ENCODE results near the gene TNIP2. TPM values are rescaled to one million over a fixed set of nuclear protein-coding genes. Genes with fewer than 3 reads are reported as not detected.

TNIP2 gene
- total and polyA plus RNA-seq, 2 of the 8 experiments (the other 6 are each of a cell fraction or from before 2014, with no cell fraction given): 23.7 to 37.7 TPM

GRCh38 chr4:2734612-2735011 lies 21.5 kb downstream of the TNIP2 start:
- CTCF ChIA-PET (ENCODE audit: partially characterized antibody): no interaction called here
- H2BK5ac ChIP-seq (ENCODE audit: low read depth, low read length): no peak overlapping the region
- no peak for TF ChIP-seq SIN3A (conservative IDR thresholded peaks at IDR 0.05 in 1 of 2, IDR thresholded peaks at IDR 0.05 in 1 of 2; ENCODE audit: low read depth in 1 of 2, low read length in 2 of 2)
- TF ChIP-seq TCF12 (IDR thresholded peaks at IDR 0.05; ENCODE audit: low read depth, low read length): no peak
- no peak for TF ChIP-seq KDM4A (IDR thresholded peaks at IDR 0.05; ENCODE audit: low read depth, low read length, severe bottlenecking)
- no peak for TF ChIP-seq YY1 (IDR thresholded peaks at IDR 0.05; ENCODE audit: low read depth, low read length)
- no peak for TF ChIP-seq EP300 (IDR thresholded peaks at IDR 0.05; ENCODE audit: borderline replicate concordance in 1 of 2, low read depth in 2 of 2, low read length in 2 of 2)
- TF ChIP-seq EZH2 (IDR thresholded peaks at IDR 0.05; ENCODE audit: low read depth, low read length, severe bottlenecking): no peak
- TF ChIP-seq MAFK (IDR thresholded peaks at IDR 0.05; ENCODE audit: low read depth, low read length): no peak
- TF ChIP-seq RFX5 (IDR thresholded peaks at IDR 0.05; ENCODE audit: borderline replicate concordance, low read depth, low read length): no peak
- no peak for TF ChIP-seq ZNF274 (IDR thresholded peaks at IDR 0.05; ENCODE audit: borderline replicate concordance, extremely low read depth, low read length)
- TF ChIP-seq SIX5 (IDR thresholded peaks at IDR 0.05; ENCODE audit: low read depth, low read length): no peak
- TF ChIP-seq SIRT6 (IDR thresholded peaks at IDR 0.05; ENCODE audit: low read length): no peak
- TF ChIP-seq CREB1 (IDR thresholded peaks at IDR 0.05): no peak
- TF ChIP-seq SUZ12 (IDR thresholded peaks at IDR 0.05; ENCODE audit: low read length): no peak
- no peak for TF ChIP-seq ATF3 (IDR thresholded peaks at IDR 0.05; ENCODE audit: insufficient read depth, low read depth, low read length)

More at GRCh38 chr4:2734612-2735011, 21.5 kb downstream of the TNIP2 start:
- DNase-seq (ENCODE audit: low read depth in 1 of 2, low spot score in 2 of 2) (no peak), FAIRE-seq (no peak)
- Histone ChIP-seq H3K27ac (ENCODE audit: low read depth, low read length) (no peak overlapping the region), H3K56ac (replicated peaks; ENCODE audit: insufficient read length, low read depth, low read length) (no peak overlapping the region), H2BK120ac (replicated peaks; ENCODE audit: low read depth, low read length) (no peak overlapping the region), H3K4ac (replicated peaks; ENCODE audit: insufficient read length, low read depth, low read length) (no peak overlapping the region), H3K79me1 (ENCODE audit: low read depth, low read length) (no peaks in the 10 kb centered on the region), H3K36me3 (ENCODE audit: control insufficient read depth in 2 of 4, insufficient read depth in 4 of 4, low read length in 3 of 4) (peaks cover 5 to 17% (median 11%) of the 10 kb centered on the region in 4 experiments; a peak in 7 of 8 replicates), H3K4me3 (ENCODE audit: extremely low read depth in 1 of 4, insufficient read depth in 2 of 4, low read depth in 3 of 4, low read length in 4 of 4) (no peak overlapping the region), H3K27me3 (replicated peaks in 1 of 4; ENCODE audit: control insufficient read depth in 3 of 4, extremely low read depth in 1 of 4, insufficient read depth in 3 of 4, low read length in 3 of 4) (no peaks in the 10 kb centered on the region), H4K8ac (ENCODE audit: extremely low read depth, insufficient read depth, low read length) (no peak overlapping the region), H3K79me2 (ENCODE audit: control insufficient read depth in 1 of 2, insufficient read depth in 2 of 2, low read length in 2 of 2) (no peaks in the 10 kb centered on the region), H3K4me2 (ENCODE audit: insufficient read depth in 1 of 2, low read depth in 2 of 2, low read length in 2 of 2) (no peak overlapping the region), H3K14ac (ENCODE audit: insufficient read length) (no peak overlapping the region), H3K18ac (ENCODE audit: extremely low read depth, low read length) (no peak overlapping the region), H2AFZ (ENCODE audit: low read length) (no peak overlapping the region), H3K23me2 (ENCODE audit: low read depth, low read length) (no peaks in the 10 kb centered on the region), H4K20me1 (replicated peaks in 1 of 2; ENCODE audit: control insufficient read depth in 1 of 2, insufficient read depth in 2 of 2, low read length in 2 of 2) (peaks cover 0 to 3% of the 10 kb centered on the region in 2 experiments), H3K23ac (ENCODE audit: insufficient read length) (no peak overlapping the region), H3K9me3 (ENCODE audit: insufficient read depth in 2 of 2, low read depth in 1 of 2, low read length in 1 of 2) (peaks cover 0 to 4% of the 10 kb centered on the region in 2 experiments; a peak in 1 of 4 replicates), H4K91ac (replicated peaks; ENCODE audit: insufficient read length, low read length) (no peak overlapping the region), H3K9ac (replicated peaks in 1 of 4; ENCODE audit: extremely low read depth in 1 of 4, low read depth in 3 of 4, low read length in 3 of 4) (no peak overlapping the region), H2AK5ac (ENCODE audit: low read depth, low read length) (no peak overlapping the region), H2BK20ac (ENCODE audit: low read length) (no peak overlapping the region), H3K4me1 (replicated peaks in 1 of 4; ENCODE audit: control insufficient read depth in 3 of 4, insufficient read depth in 4 of 4, low read length in 3 of 4) (no peaks in the 10 kb centered on the region), H4K5ac (ENCODE audit: insufficient read length, low read depth, low read length) (no peak overlapping the region), H2BK15ac (ENCODE audit: low read length) (no peak overlapping the region), H2BK12ac (ENCODE audit: low read depth, low read length) (no peak overlapping the region)
- WGBS, 2 experiments (ENCODE audit: extremely low coverage in 1 of 2, insufficient coverage in 1 of 2, insufficient read length in 1 of 2, insufficient replicate concordance in 2 of 2, low coverage in 1 of 2, low lambda C conversion rate in 2 of 2, missing lambda C conversion rate in 1 of 2): 100% methylated on average over 1 of the region's 1 CpG; no CpG with 5 or more reads in 1 of the 2 experiments
- POLR2A ChIA-PET (ENCODE audit: partially characterized antibody): no interaction called here
